Hepatocyte (in vitro differentiated cells): ENCODE data around the gene DIDO1.

Source experiments
- EZH2 ChIP-seq: fragments of 200-600 bp; sonication (generic); IDR thresholded peaks from 2 replicates; pipeline ENCODE4 v1.6.1; 2016; ENCODE audit warnings: antibody characterized with exemption, mild to moderate bottlenecking, borderline replicate concordance
- TF ChIP-seq, protein P1 (sequence below): fragments of 200-600 bp; sonication (generic); IDR thresholded peaks from 2 replicates; pipeline ENCODE4 v1.5.1; 2016; ENCODE audit warnings: antibody characterized with exemption, mild to moderate bottlenecking; ENCODE audit not compliant: poor library complexity

GRCh38 chr20:62837790-62838127 is 88.5 kb downstream of the DIDO1 start:
- TF ChIP-seq, protein P1, sequence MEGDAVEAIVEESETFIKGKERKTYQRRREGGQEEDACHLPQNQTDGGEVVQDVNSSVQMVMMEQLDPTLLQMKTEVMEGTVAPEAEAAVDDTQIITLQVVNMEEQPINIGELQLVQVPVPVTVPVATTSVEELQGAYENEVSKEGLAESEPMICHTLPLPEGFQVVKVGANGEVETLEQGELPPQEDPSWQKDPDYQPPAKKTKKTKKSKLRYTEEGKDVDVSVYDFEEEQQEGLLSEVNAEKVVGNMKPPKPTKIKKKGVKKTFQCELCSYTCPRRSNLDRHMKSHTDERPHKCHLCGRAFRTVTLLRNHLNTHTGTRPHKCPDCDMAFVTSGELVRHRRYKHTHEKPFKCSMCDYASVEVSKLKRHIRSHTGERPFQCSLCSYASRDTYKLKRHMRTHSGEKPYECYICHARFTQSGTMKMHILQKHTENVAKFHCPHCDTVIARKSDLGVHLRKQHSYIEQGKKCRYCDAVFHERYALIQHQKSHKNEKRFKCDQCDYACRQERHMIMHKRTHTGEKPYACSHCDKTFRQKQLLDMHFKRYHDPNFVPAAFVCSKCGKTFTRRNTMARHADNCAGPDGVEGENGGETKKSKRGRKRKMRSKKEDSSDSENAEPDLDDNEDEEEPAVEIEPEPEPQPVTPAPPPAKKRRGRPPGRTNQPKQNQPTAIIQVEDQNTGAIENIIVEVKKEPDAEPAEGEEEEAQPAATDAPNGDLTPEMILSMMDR, result no peak
- no peak for TF ChIP-seq EZH2
